Fibroblast of skin of left biceps (primary cell): ENCODE data around the gene CAPN11.
A peak's percentile ranks its signal among the peaks of the same experiment; 100 is the strongest.
"Not testable (repeated sequence)": the region's sequence is repeated elsewhere in the genome, so short reads cannot be mapped to it uniquely, and the experiment has no call there.

Source experiments
- DNase-seq, 2 experiments: peaks; one replicate each; pipeline ENCODE4 v3.0.0-alpha.2; 2013; ENCODE audit warnings: low read depth in 2 of 2

Gene CAPN11

DNA sequence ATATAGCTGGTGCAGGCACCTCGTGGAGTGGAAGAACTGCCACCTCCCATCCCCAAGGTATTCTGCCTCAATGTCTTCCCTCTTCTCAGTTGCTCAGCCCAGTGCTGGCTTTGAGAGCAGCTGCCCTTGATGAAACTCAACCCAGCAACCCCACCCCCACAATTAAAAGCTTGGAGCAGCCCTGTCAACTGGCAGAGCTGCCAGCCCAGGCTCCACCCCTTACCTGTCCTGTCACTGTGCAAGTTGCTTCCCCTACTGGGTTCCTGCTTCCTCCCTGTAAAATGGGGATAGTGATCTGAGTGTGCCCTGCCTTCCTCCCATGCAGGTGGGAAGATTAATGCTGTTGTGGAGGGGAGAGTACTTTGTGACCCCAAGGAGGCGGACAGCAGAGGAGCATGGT is 26.7 kb upstream of the CAPN11 start:
- DNase-seq = no peak

DNA sequence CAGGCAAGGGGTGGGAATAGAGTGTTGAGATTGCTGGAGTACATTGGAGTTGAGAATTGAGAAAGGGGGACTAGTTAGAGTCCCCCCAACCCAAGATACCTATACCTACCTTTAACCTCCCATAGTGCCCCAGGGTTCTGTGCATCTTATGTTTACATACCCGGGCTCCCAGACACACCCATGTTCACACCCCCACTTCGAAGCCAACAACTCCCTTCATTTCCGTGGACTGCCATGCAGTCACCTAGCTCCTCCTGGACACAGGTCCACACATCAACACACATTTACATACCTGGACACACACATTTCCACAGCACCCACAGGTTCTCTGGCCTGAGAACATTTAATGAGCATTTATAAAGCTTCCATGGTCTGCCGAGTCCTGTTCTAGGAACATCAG is 26.1 kb upstream of the CAPN11 start:
- DNase-seq = no peak

DNA sequence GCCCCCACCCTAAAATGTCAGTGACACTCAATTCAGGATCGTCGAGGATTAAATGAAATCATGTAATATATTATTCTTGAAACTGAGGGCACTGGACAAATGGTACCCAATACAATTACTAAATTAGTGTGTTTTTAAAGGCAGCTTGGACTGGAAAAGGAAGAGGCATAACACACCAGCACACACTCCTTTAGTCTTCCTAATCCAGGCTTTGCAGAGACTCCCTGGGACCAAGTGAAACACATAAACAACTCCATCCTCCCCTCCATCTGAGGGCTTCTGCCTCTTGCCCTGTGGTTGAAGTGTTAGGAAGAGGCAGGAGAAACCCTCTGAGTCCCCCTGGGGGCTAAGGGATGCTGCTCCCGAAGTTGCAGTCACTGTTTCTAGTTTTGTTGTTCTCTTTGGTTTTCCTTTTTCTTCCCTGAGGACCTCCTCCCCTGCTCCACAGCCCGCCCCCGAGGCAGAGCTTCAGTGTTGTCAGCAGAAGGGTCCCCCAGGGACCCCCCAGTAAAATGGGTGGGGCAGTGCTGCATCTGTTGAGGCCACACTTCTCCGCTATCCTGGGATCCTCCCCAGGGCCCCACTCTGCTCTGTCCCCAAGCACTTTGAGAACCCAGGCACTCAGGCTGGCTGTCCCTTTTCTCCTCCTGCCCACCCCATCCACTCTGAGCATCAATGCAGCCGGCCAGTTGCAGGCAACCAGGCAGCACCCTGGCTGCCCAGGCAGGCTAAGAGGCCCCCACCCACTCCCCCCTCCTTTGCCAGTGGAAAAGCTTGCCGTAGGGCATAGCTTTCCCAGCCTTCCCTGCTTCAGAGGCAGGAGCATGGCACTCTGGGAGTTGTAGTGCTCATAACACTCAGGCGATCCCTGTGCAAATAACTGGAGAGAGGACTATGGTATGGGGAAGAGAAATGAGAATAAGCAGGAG is 25.4 kb upstream of the CAPN11 start:
- DNase-seq = no peak

DNA sequence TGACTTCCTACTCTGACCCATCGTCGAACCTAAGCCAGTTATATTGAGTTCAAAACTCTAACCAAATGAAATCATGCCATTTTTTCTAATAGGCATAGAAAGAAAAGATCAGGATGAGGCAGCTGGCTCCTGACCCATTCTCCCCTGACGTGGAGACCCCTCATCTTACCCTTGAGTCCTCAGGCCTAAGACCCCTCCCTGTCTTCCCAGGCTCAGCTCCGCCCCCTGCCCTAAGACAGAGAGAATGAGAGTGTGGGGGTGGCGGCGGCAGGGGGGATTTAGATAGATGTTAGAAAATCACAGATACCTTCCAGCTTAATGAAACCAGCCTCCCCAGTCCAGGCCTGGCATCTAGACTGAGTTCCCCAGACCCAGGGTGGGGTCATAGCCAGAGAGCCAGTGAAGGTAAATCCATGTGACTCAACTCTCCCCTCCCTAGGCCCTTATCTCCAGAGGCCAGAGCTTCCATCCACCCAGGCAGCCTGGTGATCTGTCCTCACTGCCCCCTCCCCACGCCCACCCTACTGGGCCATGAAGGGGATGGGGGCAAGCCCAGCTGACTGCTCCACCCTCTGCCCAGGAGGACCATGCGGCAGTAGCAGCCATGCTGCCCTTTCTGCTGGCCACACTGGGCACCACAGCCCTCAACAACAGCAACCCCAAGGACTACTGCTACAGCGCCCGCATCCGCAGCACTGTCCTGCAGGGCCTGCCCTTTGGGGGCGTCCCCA is 24.5 kb upstream of the CAPN11 start:
- DNase-seq = no peak

DNA sequence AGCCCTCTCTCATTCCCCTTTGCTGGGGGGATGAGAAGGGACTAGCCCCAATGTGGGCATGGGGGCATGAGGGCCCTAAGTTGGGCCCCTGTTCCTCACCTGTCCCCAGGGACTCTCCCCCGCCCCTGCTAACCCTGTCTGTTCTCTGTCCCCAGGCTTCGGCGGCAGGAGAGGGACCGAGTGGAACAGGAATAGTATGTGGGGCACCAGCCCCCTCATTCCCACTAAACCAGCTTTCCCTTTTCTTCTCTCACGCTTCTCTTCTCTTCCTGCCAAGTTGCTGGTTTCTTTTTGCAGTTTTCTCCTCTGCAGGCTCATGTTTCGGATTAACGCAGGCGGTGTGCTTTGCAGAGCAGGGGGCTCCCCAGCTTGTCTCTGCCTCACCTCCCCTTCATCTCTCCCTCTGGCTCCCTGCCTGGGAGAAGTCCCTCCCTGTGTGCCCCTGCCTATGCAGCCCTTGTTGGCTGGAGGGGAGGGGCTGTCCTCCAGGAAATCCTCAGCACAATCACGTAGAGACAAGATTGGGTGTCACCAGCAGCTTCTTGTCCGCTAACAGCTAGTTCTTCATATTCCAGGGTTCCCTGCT is 23.4 kb upstream of the CAPN11 start:
- no peak for DNase-seq

DNA sequence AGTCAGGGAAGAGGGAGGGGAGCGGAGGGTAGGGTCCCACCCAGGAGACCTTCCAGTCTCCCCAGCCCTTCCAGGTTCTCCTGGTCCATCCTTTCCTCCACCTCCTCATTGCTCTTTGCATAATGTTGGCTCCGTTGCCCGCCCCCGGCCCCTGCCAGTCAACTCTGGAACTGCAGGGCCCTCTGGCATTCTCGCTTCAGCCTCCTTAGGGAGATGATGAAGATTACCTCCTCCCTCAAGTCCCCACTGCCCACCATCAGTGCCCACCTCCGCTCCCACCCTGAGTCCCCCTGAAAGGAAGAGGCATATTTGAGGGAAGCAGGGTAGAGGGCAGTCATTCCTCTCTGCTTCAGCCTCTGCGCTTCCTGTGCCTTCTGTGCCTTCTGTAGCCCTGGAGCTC is 22.7 kb upstream of the CAPN11 start:
- no peak for DNase-seq

DNA sequence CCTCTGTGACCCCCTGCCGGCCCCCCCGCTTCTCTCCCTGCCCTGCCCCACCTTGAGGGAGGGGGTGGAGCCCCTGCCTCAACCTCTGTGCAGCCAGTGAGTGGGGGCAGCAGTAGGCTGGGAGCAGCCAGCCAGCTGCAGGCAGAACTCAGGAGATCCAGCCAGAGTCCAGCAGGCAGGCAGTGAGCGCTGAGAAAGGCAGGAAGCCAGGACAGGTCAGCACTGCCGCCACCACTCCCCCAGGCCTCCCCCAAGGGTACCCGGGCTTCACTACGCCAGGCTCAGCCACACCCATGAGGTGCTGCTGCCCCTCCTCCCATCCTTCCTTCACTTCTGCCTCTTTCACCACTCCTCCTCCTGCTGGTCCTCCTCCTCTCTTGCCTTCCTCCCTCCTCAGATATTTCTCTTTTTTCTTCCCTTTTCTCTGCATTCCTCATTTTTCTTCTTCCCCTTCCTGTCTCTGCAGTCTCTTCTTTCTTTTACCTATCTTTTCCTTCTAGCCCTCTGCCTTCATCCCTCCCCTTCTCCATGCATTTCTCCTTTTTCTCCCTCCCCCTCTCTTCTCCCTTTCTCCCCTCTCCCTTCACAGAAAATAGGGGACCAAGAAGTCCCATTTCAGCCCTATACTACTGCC is 19.8 kb upstream of the CAPN11 start:
- DNase-seq = no peak

DNA sequence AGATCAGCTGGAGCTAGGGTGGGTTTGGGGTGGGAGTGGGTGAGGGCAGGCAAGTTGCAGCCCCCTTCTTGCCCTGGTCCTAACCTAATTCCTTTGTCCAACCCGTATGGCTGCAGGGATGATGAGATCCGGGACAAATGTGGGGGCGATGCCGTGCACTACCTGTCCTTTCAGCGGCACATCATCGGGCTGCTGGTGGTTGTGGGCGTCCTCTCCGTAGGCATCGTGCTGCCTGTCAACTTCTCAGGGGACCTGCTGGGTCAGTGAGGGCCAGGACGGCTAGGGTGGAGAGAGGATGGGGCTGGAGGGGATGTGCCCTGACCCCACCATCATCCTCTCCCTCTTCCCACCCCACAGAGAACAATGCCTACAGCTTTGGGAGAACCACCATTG is 19.3 kb upstream of the CAPN11 start:
- no peak for DNase-seq

DNA sequence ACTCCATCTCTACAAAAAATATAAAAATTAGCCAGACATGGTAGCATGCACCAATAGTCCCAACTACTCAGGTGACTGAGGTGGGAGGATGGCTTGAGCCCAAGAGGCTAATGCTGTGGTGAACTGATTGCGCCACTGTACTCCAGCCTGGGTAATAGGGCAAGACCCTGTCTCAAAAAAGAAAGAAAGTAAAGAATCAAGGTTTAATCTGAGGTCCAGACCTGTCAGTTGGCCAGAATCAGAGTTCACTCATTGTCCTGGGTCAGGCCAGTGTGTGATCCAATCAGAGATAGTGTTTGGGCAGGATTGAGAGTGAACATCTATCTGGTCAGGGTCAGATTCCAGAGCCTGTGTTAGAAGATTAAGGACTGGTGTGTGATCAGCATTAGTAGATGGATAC is 15.8 kb upstream of the CAPN11 start:
- no peak for DNase-seq

DNA sequence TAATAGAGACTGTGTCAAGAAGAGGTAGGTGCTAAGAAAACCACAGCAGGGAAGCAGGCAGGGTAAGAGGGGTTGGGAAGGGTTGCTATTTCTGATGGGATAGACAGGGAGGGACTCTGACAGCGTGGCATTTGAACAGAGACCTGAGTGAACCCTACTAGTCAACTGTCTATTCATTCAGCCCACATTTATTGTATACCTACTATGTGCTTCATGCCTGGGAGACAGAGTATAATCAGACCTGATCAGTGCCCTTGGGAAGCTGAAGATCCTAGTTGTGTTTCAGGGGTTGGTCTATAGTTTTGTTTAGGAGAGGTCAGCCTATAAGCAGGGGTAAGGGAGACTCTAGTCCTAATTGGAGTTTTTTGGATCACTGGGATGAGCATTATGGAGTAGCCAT is 14.9 kb upstream of the CAPN11 start:
- no peak for DNase-seq

DNA sequence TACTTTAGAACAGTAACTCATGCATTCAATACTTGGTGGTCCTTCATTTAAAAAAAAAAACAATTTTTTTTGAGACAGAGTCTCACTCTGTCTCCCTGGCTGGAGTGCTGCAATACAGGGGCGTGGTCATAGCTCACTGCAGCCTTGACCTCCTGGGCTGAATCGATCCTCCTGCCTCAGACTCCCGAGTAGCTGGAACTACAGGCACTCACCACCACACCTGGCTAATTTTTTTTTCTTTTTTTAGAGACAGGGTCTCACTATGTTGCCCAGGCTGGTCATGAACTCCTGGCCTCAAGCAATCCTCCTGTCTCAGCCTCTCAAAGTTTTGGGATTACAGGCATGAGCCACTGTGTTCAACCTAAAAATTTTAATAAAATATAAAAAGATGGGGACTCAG is 14.1 kb upstream of the CAPN11 start:
- DNase-seq = not testable (repeated sequence)

DNA sequence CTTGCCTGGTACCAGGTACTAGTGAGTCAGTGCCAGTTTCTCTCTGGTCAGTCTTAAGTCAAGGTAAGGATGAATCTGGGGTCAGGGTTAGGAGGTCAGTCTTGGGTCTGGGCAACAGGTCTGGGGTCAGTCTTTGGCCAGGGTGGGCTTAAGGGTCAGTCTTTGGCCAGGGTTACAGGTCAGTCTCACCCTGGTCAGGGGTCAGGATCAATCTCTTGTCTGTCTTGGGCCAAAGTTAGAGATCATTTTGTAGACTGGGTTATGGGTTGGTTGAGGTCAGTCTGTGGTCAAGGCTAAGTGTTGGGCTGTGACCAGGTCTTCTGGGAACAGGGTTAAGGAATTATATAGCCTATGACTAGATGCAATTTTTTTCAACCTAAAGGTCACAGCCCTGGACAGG is 12.8 kb upstream of the CAPN11 start:
- DNase-seq = no peak

DNA sequence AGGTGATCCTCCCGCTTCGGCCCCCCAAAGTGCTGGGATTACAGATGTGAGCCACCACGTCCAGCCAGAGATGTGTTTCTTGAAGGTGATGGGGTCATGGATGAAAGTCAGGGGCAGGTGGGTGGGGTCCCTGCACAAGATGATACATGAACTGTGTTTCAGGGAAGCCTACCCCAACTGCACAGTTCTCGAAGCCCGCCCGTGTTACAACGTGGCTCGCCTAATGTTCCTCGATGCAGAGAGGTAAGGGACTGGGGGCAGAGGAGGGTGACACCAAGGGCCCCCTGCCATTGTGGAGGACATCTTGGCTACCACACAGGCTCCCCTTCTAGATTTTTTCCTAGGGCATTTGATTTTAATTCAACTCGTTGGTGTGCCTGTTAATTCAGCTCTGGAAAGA is 11.9 kb upstream of the CAPN11 start:
- DNase-seq = no peak

DNA sequence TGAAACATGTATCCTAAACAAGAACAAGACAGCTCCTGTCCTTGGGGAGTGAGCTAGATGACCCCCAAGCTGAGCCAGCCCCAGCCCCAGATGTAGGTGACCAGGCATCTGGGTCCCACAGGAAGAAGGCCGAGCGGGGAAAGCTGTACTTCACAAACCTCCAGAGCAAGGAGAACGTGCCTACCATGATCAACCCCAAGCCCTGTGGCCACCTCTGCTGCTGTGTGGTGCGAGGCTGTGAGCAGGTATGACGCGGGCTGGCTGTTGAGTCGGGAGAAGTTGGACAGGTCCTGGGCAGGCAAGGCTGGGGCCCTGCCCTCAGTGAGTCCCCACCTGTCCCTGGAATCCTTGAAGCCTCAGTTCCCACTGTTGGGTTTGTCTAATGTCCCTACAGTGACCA is 11.4 kb upstream of the CAPN11 start:
- no peak for DNase-seq

DNA sequence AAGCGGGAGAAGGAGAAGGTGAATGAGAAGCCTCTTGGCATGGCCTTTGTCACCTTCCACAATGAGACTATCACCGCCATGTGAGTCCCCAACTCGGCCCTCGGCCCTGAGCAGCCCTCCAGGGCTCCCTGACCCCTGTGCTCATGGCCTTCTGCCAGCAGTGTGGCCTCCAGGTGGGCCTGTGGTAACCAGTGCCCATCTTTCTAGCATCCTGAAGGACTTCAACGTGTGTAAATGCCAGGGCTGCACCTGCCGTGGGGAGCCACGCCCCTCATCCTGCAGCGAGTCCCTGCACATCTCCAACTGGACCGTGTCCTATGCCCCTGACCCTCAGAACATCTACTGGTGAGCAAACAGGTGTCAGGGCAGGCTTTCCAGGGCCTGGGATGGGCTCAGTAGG is 10.3 kb upstream of the CAPN11 start:
- DNase-seq = no peak

DNA sequence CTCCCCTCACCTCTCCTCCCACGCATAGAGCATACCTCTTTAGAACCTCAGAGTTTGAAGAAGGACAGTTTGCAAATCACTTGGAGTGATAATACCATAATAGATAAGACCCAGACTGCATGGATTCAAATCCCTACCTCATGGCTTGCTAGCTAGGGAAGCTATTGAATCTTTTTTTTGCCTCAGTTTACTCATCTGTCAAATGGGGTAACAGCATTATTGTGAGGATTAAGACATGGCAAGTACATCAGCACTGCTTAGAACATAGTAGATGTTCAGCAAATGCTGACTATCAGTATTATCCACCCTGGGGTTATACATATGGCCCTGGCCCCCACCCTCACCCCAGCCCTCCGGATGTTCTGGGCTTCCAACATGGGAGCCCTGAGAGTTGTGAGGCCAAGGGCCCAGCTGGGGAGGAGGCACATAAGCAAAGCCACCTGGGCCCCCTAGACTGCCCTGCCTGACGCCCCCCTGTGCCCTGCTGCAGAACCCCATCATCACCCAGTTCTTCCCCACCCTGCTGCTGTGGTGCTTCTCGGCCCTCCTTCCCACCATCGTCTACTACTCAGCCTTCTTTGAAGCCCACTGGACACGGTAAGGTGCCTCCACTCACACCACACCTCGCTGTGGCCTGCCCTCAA is 9.1 kb upstream of the CAPN11 start:
- DNase-seq = no peak

DNA sequence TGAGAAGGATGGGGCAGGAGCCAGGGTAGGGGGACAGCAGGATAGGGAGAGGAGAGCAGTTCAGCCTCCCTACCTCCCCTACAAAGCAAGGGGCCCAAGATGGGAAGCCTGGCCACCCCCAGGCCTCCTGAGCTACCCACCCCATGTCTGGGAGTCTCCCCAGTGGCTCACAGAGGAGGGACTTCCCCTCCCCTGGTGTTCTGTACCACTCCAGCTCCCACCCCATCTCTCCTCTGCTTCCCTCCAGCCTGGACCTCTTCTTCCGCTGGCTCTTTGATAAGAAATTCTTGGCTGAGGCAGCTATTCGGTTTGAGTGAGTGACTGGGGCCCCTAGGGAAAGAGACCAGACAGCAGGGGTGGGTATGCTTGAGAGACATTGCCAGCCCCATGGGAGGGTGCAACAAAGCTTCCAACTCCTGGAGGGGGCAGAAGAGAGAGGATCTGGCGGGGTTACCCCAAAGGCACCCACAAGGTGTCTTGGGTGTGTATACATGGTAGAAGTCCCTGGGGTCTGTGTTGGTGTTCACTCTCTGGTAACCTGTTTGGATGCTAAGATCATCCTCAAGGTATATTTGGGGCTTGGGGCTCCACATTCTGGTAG is 8.2 kb upstream of the CAPN11 start:
- no peak for DNase-seq

DNA sequence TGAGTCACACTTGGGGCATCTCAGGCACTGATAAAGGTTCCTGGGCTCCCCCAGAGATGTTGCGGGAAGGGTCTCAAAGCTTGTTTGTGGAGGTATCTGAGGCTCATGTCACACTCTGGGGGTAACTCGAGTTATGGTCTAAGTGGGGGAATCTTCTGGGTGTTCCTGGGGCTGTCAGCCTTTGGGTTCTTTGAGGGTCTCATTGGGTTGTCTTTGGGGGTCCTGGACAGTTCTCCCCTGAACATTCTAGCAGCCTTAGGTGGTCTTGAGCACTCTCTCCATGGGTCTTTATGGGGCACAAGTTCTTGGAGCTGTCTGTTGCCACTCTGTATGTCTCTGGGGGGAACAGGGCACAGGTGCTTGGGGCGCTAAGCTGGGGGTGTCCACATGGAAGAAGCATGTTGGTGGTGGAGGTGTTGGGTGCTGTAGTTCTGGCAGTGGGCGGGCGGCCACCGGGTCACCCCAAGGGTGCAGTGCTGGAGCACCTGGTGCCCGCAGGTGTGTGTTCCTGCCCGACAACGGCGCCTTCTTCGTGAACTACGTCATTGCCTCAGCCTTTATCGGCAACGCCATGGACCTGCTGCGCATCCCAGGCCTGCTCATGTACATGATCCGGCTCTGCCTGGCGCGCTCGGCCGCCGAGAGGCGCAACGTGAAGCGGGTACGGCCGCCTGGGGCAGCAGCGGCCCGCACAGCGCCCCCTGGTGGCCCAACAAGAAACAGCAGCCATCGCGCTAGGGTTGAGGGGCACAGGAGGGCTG is 7.1 kb upstream of the CAPN11 start:
- DNase-seq = peak in 1 of 2 experiments; percentile 12

DNA sequence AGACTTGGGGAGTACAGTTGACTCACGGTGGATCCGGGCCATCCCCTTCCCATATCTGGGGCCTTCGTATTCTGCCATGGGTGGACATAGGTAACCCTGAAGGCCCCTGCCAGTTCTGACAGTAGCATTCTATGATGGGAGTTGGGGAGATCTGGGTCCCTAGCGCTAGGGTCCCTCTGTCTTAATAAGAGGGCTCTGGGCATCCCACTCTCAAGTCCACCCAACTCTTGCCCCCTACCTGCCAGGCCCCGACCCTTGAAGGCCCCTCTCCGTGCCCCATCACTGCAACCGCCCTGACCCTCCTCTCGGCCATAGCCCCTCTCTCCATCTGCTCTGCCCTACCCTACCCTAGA is 6.5 kb upstream of the CAPN11 start:
- no peak for DNase-seq

DNA sequence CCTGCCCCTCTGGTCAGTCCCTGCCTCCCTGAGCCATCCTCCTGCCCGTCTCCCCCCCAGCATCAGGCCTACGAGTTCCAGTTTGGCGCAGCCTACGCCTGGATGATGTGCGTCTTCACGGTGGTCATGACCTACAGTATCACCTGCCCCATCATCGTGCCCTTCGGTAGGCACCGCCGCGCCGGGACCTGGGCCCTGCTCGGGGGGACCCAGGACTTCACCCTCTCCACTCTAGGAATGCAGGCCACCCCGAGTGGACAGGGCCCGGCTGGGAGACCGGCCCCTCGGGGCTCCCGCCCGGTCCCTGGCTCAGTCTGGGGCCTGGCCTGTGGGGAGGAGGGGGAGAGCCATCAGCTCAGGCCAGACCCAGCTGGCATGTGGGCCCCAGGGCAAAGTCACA is 6.1 kb upstream of the CAPN11 start:
- no peak for DNase-seq

DNA sequence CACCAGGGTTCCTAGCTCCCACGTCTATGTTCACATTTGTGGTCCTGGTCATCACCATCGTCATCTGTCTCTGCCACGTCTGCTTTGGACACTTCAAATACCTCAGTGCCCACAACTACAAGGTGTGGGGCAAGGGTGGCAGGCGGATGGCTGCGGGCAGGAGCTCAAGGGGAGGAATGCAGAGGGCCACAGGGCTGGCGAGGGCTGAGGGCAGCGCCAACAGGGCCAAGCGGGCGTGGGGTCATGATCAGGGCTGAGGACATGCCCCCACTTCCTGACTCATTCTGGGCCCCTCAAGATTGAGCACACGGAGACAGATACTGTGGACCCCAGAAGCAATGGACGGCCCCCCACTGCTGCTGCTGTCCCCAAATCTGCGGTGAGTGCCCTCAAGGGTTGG is 4.6 kb upstream of the CAPN11 start:
- no peak for DNase-seq
